Left cardiac atrium (tissue), 4 donors: Measurements from ENCODE around the gene SENP6. TPM values are rescaled to one million over a fixed set of nuclear protein-coding genes. Genes with fewer than 3 reads are reported as not detected.
A peak's percentile ranks its signal among the peaks of the same experiment; 100 is the strongest.
"Not testable (repeated sequence)": the region's sequence is repeated elsewhere in the genome, so short reads cannot be mapped to it uniquely, and the experiment has no call there.

Source experiments
- ATAC-seq, 2 donors: fragments of 200-7000 bp; cut with Tn5 transposase; one replicate each; pipeline ENCODE4 v1.9.1; 2020; ENCODE audit warnings: mild to moderate bottlenecking in 2 of 2, moderate library complexity in 2 of 2
- DNase-seq: peaks from one replicate; pipeline ENCODE4 v3.0.0-alpha.2; 2020
- intact Hi-C, 2 donors: fragments of 100-400 bp; cut with DNase I; formaldehyde crosslinking; loops; one replicate each; pipeline versions ENCODE4 v1.14.1 to v1.15.1; 2022 to 2023
- long read RNA-seq: library from polyadenylated mRNA; unstranded; transcript quantifications from one replicate; pipeline ENCODE4 v2.0.0, GENCODE V29; 2021
- total RNA-seq, 2 donors: library from RNA; stranded (reverse); fragmentation: NEBNext Ultra II Directional; extraction: Animal tissue kit (Norgen Biotek cat#: 25700); gene quantifications; one replicate each; pipeline ENCODE4 v1.2.1, GENCODE V29; 2021
- donor health status: DM: no; HTN: yes; CAD: no.
- donor health status: DM: no; HTN: yes; CAD: no; lungs with severe emphysema.
- donor health status: DM: yes; HTN: yes; CAD: no.
- donor health status: Dilated cardiomyopathy.

Gene SENP6
- 10 to 100 TPM; 48.7 to 67.4 TPM for total RNA-seq
- long read RNA-seq, full-length matches to known transcripts: 10 of 35 reads
- long read RNA-seq, partial matches to known transcripts: 10 of 35 reads
- long read RNA-seq, other reads (novel, unspliced or antisense): 15 of 35 reads

GRCh38 chr6:75601304-75602245 is at the start of gene SENP6:
TSS of gene SENP6 (plus strand) at chr6:75601880. CDS start at chr6:75602525, 645 bp downstream.
- intact Hi-C loops: no loop called here
- DNase-seq (peak; percentile 87), ATAC-seq (peak; percentile 94 to 95)

GRCh38 chr6:75556240-75556639 is 45.4 kb upstream of the SENP6 start:
- intact Hi-C loops: no loop called here
- no peak for ATAC-seq

GRCh38 chr6:75557068-75557467 is 44.6 kb upstream of the SENP6 start:
- no peak for ATAC-seq
- DNase-seq: no peak
- intact Hi-C loops: no loop called here

More at GRCh38 chr6:75556240-75556639, 45.4 kb upstream of the SENP6 start:
- DNase-seq: no peak

- no peak for ATAC-seq
- intact Hi-C loops: no loop called here
Measured at GRCh38 chr6:75563032-75563431, 38.6 kb upstream of the SENP6 start.

GRCh38 chr6:75566137-75566767 is 35.4 kb upstream of the SENP6 start:
- ATAC-seq (no peak), DNase-seq (no peak)
- intact Hi-C loops: no loop called here

More at GRCh38 chr6:75563032-75563431, 38.6 kb upstream of the SENP6 start:
- DNase-seq: no peak

GRCh38 chr6:75568100-75568499 is 33.6 kb upstream of the SENP6 start:
- no peak for DNase-seq
- intact Hi-C loops: no loop called here
- ATAC-seq: no peak

GRCh38 chr6:75568965-75569364 is 32.7 kb upstream of the SENP6 start:
- ATAC-seq: no peak

GRCh38 chr6:75570671-75571070 is 31.0 kb upstream of the SENP6 start:
- intact Hi-C loops, ATAC-seq, DNase-seq: not testable (repeated sequence)

More at GRCh38 chr6:75568965-75569364, 32.7 kb upstream of the SENP6 start:
- DNase-seq: no peak
- intact Hi-C loops: no loop called here

- no peak for DNase-seq
- intact Hi-C loops: no loop called here
Measured at GRCh38 chr6:75572072-75572471, 29.6 kb upstream of the SENP6 start.

GRCh38 chr6:75579951-75580350 is 21.7 kb upstream of the SENP6 start:
- intact Hi-C loops: no loop called here
- ATAC-seq (no peak), DNase-seq (no peak)

More at GRCh38 chr6:75572072-75572471, 29.6 kb upstream of the SENP6 start:
- no peak for ATAC-seq

GRCh38 chr6:75581231-75581630 is 20.4 kb upstream of the SENP6 start:
- ATAC-seq: no peak
- no peak for DNase-seq
- intact Hi-C loops: no loop called here

GRCh38 chr6:75584552-75584951 is 17.1 kb upstream of the SENP6 start:
- DNase-seq, intact Hi-C loops, ATAC-seq: not testable (repeated sequence)

GRCh38 chr6:75588948-75589347 is 12.7 kb upstream of the SENP6 start:
- intact Hi-C loops: no loop called here
- no peak for ATAC-seq

GRCh38 chr6:75590370-75590769 is 11.3 kb upstream of the SENP6 start:
- intact Hi-C loops: no loop called here

More at GRCh38 chr6:75588948-75589347, 12.7 kb upstream of the SENP6 start:
- DNase-seq: no peak

GRCh38 chr6:75596380-75596779 is 5.3 kb upstream of the SENP6 start:
- intact Hi-C loops, DNase-seq, ATAC-seq: not testable (repeated sequence)

More at GRCh38 chr6:75590370-75590769, 11.3 kb upstream of the SENP6 start:
- ATAC-seq (no peak), DNase-seq (no peak)

GRCh38 chr6:75600768-75601167 is 912 bp upstream of the SENP6 start:
- no peak for DNase-seq
- intact Hi-C loops: no loop called here

GRCh38 chr6:75602246-75603105 is 796 bp downstream of the SENP6 start:
- ATAC-seq: peak; percentile 71 to 75
- DNase-seq: peak; percentile 53
- intact Hi-C loops: no loop called here

More at GRCh38 chr6:75600768-75601167, 912 bp upstream of the SENP6 start:
- ATAC-seq: no peak

- intact Hi-C loops: no loop called here
- ATAC-seq: no peak
- no peak for DNase-seq
Measured at GRCh38 chr6:75603106-75603420, 1.4 kb downstream of the SENP6 start.

- ATAC-seq (no peak), DNase-seq (no peak)
- intact Hi-C loops: no loop called here
Measured at GRCh38 chr6:75604294-75604693, 2.6 kb downstream of the SENP6 start.
